CD4-positive, CD25-positive, alpha-beta regulatory T cell (primary cell): ENCODE measurements around the gene LRMDA. TPM values are rescaled to one million over a fixed set of nuclear protein-coding genes. Genes with fewer than 3 reads are reported as not detected.

ENCODE experiments used
- ATAC-seq, 2 donors: fragments of 150-1000 bp; cut with Tn5 transposase; one replicate each; pipeline ENCODE4 v1.10.0; 2021; ENCODE audit warnings: low read depth in 2 of 2, moderate number of reproducible peaks in 2 of 2, moderate library complexity in 1 of 2
- DNase-seq, 3 donors: peaks; one replicate each; pipeline versions ENCODE4 v3.0.0 to v3.0.0-alpha.2; 2012 to 2022; ENCODE audit warnings: mixed read lengths in 1 of 3
- H3K27ac ChIP-seq: one replicate; pipeline ENCODE4 v1.7.0; 2013; ENCODE audit warnings: mild to moderate bottlenecking, low read length; ENCODE audit not compliant: insufficient read depth, poor library complexity, severe bottlenecking
- H3K27me3 ChIP-seq: one replicate; pipeline ENCODE4 v1.7.0; 2013; ENCODE audit warnings: low read length; ENCODE audit not compliant: control insufficient read depth, insufficient read depth
- H3K36me3 ChIP-seq: one replicate; pipeline ENCODE4 v1.7.0; 2013; ENCODE audit warnings: mild to moderate bottlenecking, low read length, moderate library complexity; ENCODE audit not compliant: control insufficient read depth, insufficient read depth
- H3K4me1 ChIP-seq: 2 replicates; pipeline ENCODE4 v1.7.0; 2013; ENCODE audit warnings: mild to moderate bottlenecking, low read length; ENCODE audit not compliant: insufficient read depth, control insufficient read depth, poor library complexity, severe bottlenecking
- H3K4me3 ChIP-seq: one replicate; pipeline ENCODE4 v1.7.0; 2013; ENCODE audit warnings: low read depth, mild to moderate bottlenecking, low read length, moderate library complexity
- H3K9me3 ChIP-seq, 2 experiments: 1 replicate in 1 of 2; 2 replicates in 1 of 2; pipeline ENCODE4 v1.7.0; 2013; ENCODE audit warnings: low read length in 2 of 2, mild to moderate bottlenecking in 1 of 2, moderate library complexity in 1 of 2; ENCODE audit not compliant: control insufficient read depth in 2 of 2
- H3K27ac Mint-ChIP-seq, 3 donors: one replicate each; pipeline ENCODE4 v1.8.0; 2020 to 2022; ENCODE audit warnings: mild to moderate bottlenecking in 3 of 3, mixed read lengths in 3 of 3, moderate library complexity in 2 of 3
- H3K27me3 Mint-ChIP-seq: one replicate; pipeline ENCODE4 v1.8.0; 2022; ENCODE audit warnings: mild to moderate bottlenecking, mixed read lengths
- H3K36me3 Mint-ChIP-seq: one replicate; pipeline ENCODE4 v1.8.0; 2020; ENCODE audit warnings: mixed read lengths
- H3K4me1 Mint-ChIP-seq, 4 donors: one replicate each; pipeline ENCODE4 v1.8.0; 2020 to 2022; ENCODE audit warnings: mixed read lengths in 4 of 4, mild to moderate bottlenecking in 1 of 4
- H3K4me3 Mint-ChIP-seq, 4 donors: one replicate each; pipeline ENCODE4 v1.8.0; 2020 to 2022; ENCODE audit warnings: mild to moderate bottlenecking in 4 of 4, mixed read lengths in 4 of 4, moderate library complexity in 3 of 4
- H3K9me3 Mint-ChIP-seq, 7 donors: one replicate each; pipeline ENCODE4 v1.8.0; 2020 to 2022; ENCODE audit warnings: mixed read lengths in 7 of 7, mild to moderate bottlenecking in 3 of 7, moderate library complexity in 2 of 7
- polyA plus RNA-seq, 4 donors: library from polyadenylated mRNA; unstranded; fragments of 300-500 nt; fragmentation: Illumina TruSeq; gene quantifications; one replicate each; pipeline ENCODE4 v1.2.3, GENCODE V29; 2021
- total RNA-seq: library from RNA; stranded (reverse); gene quantifications from one replicate; pipeline ENCODE4 v1.2.3, GENCODE V29; 2022

LRMDA gene
- total and polyA plus RNA-seq, 5 donors from 2014 or later = 0.10 TPM; not detected in 4

DNA sequence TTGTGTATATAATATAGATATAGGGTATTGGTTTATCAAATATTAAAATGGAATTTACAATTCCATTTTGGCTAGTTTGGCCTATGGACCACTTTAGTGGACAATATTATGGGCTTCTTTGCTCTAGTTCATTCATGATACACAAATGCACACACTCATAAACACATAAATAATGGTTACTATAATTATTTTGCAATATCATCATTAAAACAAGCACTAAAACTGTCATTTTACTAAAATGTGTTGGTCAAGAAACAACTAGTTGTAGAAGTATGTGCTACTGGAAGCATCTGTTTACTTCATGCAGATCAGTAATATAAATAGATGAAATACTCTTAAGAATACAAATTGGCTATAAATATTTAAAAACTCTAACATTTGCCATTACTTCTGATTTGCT, 1131.9 kb downstream of the LRMDA start:
- no peak overlapping the region for H3K4me3 Mint-ChIP-seq
- no peak overlapping the region for H3K27ac ChIP-seq
- H3K4me1 ChIP-seq = no peaks in the 10 kb centered on the region
- no peaks in the 10 kb centered on the region for H3K4me1 Mint-ChIP-seq
- no peak for DNase-seq
- no peaks in the 10 kb centered on the region for H3K27me3 ChIP-seq
- no peak overlapping the region for H3K27ac Mint-ChIP-seq
- H3K36me3 Mint-ChIP-seq = no peaks in the 10 kb centered on the region
- no peaks in the 10 kb centered on the region for H3K27me3 Mint-ChIP-seq
- no peak for ATAC-seq
- no peak overlapping the region for H3K4me3 ChIP-seq
- H3K36me3 ChIP-seq = no peaks in the 10 kb centered on the region
- no peaks in the 10 kb centered on the region for H3K9me3 ChIP-seq
- H3K9me3 Mint-ChIP-seq = peaks cover 0 to 9% (median 3%) of the 10 kb centered on the region in 7 donors

DNA sequence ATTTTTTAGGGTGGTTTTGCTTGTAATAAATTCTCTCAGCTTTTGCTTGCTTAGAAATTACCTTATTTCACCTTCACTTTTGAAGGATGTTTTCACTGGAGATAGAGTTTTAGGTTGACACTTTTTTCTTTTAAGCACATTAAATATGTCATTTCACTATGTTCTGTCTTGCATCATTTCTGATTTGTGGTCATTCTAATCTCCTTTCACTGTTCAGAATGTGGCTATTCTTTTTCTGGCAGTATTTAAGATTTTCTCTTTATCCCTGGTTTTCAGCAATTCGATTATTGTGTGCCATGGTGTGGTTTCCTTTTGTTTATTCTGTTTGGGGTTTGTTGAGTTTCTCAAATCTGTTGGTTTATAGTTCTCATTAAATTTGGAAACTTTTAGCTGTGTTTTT, 1140.6 kb downstream of the LRMDA start:
- no peak overlapping the region for H3K27ac Mint-ChIP-seq
- Histone ChIP-seq H3K36me3 (no peaks in the 10 kb centered on the region), H3K4me3 (no peak overlapping the region), H3K27ac (no peak overlapping the region), H3K4me1 (no peaks in the 10 kb centered on the region), H3K27me3 (no peaks in the 10 kb centered on the region), H3K9me3 (peaks cover 0 to 2% of the 10 kb centered on the region in 2 experiments)
- DNase-seq (no peak), ATAC-seq (no peak)
- no peaks in the 10 kb centered on the region for H3K36me3 Mint-ChIP-seq
- peaks cover 0 to 17% (median 4%) of the 10 kb centered on the region in 7 donors for H3K9me3 Mint-ChIP-seq
- no peak overlapping the region for H3K4me3 Mint-ChIP-seq
- no peaks in the 10 kb centered on the region for H3K27me3 Mint-ChIP-seq
- no peaks in the 10 kb centered on the region for H3K4me1 Mint-ChIP-seq

DNA sequence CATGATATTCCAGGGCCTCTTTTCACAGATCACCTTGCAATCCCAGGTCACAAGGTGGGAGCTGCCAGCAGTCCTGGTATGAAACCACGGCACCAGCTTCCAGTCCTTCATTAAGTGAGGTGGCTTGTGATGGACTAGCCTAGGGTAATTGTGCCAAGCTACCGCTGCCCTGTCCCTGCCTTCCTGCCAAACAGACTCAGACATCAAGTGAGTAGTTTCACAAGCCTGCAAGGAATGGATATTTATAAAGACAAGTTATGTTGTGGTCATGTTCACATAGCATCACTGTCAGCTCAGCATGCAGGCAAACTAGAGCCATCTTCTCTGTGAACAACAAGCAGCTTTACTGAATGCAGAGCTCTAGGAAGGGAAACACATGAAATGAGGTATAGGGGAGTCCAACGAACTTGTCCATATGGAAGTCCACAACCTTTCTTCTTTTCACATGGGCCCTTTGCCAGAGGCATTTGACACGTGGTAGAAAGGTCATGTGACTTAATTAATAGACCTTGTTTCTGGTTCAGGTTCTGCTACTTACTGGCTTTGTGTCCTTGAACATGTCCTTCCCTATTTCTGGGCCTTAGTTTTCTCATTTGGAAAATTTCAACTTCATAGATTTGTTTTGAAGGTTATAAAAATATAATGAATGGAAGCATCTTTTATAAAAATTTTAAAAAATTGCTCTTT, 1145.0 kb downstream of the LRMDA start:
- ATAC-seq (no peak), DNase-seq (no peak)
- H3K4me3 ChIP-seq = no peak overlapping the region
- no peak overlapping the region for H3K27ac ChIP-seq
- no peaks in the 10 kb centered on the region for H3K27me3 Mint-ChIP-seq
- H3K4me3 Mint-ChIP-seq = no peak overlapping the region
- peaks cover 0 to 2% of the 10 kb centered on the region in 2 experiments for H3K9me3 ChIP-seq
- H3K27me3 ChIP-seq = no peaks in the 10 kb centered on the region
- no peaks in the 10 kb centered on the region for H3K36me3 Mint-ChIP-seq
- H3K4me1 Mint-ChIP-seq = no peaks in the 10 kb centered on the region
- no peaks in the 10 kb centered on the region for H3K36me3 ChIP-seq
- H3K9me3 Mint-ChIP-seq = peaks cover 0 to 11% (median 2%) of the 10 kb centered on the region in 7 donors
- no peaks in the 10 kb centered on the region for H3K4me1 ChIP-seq
- H3K27ac Mint-ChIP-seq = no peak overlapping the region

DNA sequence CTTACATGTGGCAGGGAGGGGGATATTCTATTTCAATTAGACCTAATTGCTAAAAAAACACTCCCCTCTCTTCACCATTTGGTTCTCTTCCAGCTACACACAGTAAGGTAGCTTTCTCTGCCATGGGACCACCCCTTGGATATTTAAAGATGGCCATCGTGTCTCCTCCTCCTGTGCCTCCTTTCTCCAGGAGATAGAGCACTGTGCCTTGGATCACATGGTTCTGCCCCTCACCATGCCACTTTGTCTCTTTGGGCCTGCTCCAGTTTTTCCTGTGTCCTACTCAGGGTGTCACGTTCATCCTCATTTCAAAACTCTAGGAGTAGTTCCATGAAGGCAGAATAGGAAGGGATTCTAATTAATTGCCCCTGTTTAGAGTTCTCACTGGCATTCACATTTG, 1146.0 kb downstream of the LRMDA start:
- no peaks in the 10 kb centered on the region for H3K36me3 ChIP-seq
- Mint-ChIP-seq H3K27ac (no peak overlapping the region), H3K4me1 (no peaks in the 10 kb centered on the region), H3K36me3 (no peaks in the 10 kb centered on the region), H3K9me3 (peaks cover 0 to 11% (median 2%) of the 10 kb centered on the region in 7 donors), H3K27me3 (no peaks in the 10 kb centered on the region), H3K4me3 (no peak overlapping the region)
- no peak overlapping the region for H3K27ac ChIP-seq
- peaks cover 0 to 2% of the 10 kb centered on the region in 2 experiments for H3K9me3 ChIP-seq
- no peak overlapping the region for H3K4me3 ChIP-seq
- no peaks in the 10 kb centered on the region for H3K27me3 ChIP-seq
- ATAC-seq = no peak
- no peaks in the 10 kb centered on the region for H3K4me1 ChIP-seq
- no peak for DNase-seq

DNA sequence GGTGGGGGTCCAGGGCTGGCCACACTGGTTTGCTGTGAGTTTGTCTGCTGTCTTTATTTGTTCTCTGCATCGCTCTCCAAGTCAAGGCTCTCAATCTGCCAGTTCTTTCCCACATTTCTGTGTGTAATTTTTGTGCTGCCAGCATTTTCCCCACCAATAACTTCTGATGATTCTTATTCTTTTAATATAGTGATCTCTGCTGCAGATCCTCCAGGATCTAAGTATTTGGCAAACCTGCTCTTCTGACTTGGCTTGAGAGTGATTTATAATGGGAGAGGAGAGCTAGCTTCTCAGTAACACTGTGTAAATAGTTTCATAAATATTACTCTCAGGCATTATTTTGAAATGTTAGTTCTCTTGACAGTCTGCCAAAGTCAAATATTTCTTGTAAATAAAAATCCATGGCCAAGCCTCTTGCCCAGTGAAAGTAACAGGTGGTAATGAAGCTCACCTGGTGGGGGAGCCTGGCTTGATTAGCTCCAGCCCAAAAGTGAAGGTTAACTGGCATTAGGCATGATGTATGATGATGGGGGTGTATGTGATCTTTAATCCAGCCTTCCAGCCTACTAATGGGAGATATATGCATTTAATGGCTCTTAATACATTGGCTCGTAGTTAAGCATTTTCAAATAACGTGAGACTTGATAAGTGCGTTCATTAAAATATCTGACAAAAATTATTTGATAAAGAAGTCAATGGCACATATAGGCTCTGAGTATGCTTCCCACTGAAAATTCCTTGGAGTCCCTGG, 1150.3 kb downstream of the LRMDA start:
- H3K27ac Mint-ChIP-seq = no peak overlapping the region
- ATAC-seq (no peak), DNase-seq (no peak)
- no peaks in the 10 kb centered on the region for H3K36me3 Mint-ChIP-seq
- Histone ChIP-seq H3K27ac (no peak overlapping the region), H3K36me3 (no peaks in the 10 kb centered on the region), H3K27me3 (no peaks in the 10 kb centered on the region), H3K4me1 (no peaks in the 10 kb centered on the region), H3K9me3 (no peaks in the 10 kb centered on the region), H3K4me3 (no peak overlapping the region)
- H3K27me3 Mint-ChIP-seq = no peaks in the 10 kb centered on the region
- no peak overlapping the region for H3K4me3 Mint-ChIP-seq
- peaks cover 0 to 7% (median 2%) of the 10 kb centered on the region in 7 donors for H3K9me3 Mint-ChIP-seq
- H3K4me1 Mint-ChIP-seq = no peaks in the 10 kb centered on the region

DNA sequence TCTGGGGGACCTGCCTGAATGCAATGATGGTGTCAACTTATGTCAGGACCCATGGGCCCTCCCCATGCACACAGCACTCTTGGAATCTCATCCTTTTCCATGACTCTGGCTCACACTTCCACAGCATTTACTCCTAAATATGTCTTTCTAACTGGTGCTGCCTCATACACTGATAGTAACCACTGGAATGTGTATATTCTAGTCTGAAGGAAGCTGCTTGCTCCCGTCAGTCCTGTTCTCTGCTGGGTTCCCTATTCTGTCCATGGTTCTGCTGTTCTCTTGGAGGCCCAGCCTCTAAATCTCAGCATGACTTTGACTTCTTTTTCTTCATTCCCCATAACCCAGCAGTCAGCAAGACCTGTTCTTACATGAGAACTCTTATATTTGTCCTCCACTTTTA, 1151.1 kb downstream of the LRMDA start:
- peaks cover 0 to 7% (median 2%) of the 10 kb centered on the region in 7 donors for H3K9me3 Mint-ChIP-seq
- Histone ChIP-seq H3K4me3 (no peak overlapping the region), H3K36me3 (no peaks in the 10 kb centered on the region), H3K27ac (no peak overlapping the region), H3K9me3 (no peaks in the 10 kb centered on the region), H3K27me3 (no peaks in the 10 kb centered on the region), H3K4me1 (no peaks in the 10 kb centered on the region)
- DNase-seq = no peak
- no peak overlapping the region for H3K27ac Mint-ChIP-seq
- no peaks in the 10 kb centered on the region for H3K36me3 Mint-ChIP-seq
- H3K27me3 Mint-ChIP-seq = no peaks in the 10 kb centered on the region
- ATAC-seq = no peak
- H3K4me3 Mint-ChIP-seq = no peak overlapping the region
- no peaks in the 10 kb centered on the region for H3K4me1 Mint-ChIP-seq

DNA sequence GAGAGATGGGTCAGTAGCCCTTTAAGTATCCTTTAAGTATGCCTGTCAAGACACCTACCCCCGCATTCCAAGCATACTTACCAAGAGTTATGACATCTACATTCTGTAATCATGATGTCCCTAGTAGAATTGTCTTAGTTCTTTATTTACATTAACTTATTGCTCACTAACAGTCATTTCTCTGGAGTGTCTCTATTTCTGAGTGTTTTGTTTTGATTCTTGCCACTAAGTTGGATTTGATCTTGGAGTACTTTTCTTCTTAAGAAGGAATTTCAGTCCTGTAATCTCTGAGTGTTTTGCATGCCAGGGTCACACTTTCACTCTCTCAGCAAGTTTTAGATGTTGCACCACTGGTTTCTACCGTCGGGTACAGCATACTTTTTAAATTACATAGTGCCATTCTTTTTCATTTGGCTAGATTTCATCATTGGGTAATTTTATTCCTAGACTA, 1152.3 kb downstream of the LRMDA start:
- DNase-seq = no peak

More for the DNA sequence above, 1152.3 kb downstream of the LRMDA start:
- Histone ChIP-seq H3K27ac (no peak overlapping the region), H3K27me3 (no peaks in the 10 kb centered on the region), H3K4me1 (no peaks in the 10 kb centered on the region), H3K9me3 (no peaks in the 10 kb centered on the region), H3K36me3 (no peaks in the 10 kb centered on the region), H3K4me3 (no peak overlapping the region)
- no peak for ATAC-seq
- H3K4me1 Mint-ChIP-seq = no peaks in the 10 kb centered on the region
- no peaks in the 10 kb centered on the region for H3K36me3 Mint-ChIP-seq
- H3K27me3 Mint-ChIP-seq = no peaks in the 10 kb centered on the region
- peaks cover 0 to 7% (median 2%) of the 10 kb centered on the region in 7 donors for H3K9me3 Mint-ChIP-seq
- H3K4me3 Mint-ChIP-seq = no peak overlapping the region
- H3K27ac Mint-ChIP-seq = no peak overlapping the region
